SU-DHL-6 (cell line): ENCODE measurements around the gene LRRTM2.

ENCODE experiments used
- H2AFZ ChIP-seq: fragments of 200-600 bp; sonication (generic); 2 replicates; pipeline ENCODE4 v1.6.1; 2014; ENCODE audit warnings: low read depth, mild to moderate bottlenecking, moderate library complexity, mixed read lengths, antibody characterized with exemption, low read length; ENCODE audit not compliant: severe bottlenecking
- H3F3A ChIP-seq: fragments of 200-600 bp; shearing (Covaris generic); 2 replicates; pipeline ENCODE4 v1.6.0; 2016; ENCODE audit warnings: antibody characterized with exemption, mild to moderate bottlenecking; ENCODE audit not compliant: insufficient read depth
- H3K27ac ChIP-seq: fragments of 200-600 bp; sonication (generic); 2 replicates; pipeline ENCODE4 v1.5.1; 2016; ENCODE audit warnings: low read depth, mild to moderate bottlenecking, low read length, moderate library complexity, mixed read lengths
- H3K27me3 ChIP-seq: fragments of 200-600 bp; sonication (generic), shearing (Covaris generic); 2 replicates; pipeline ENCODE4 v1.6.0; 2014; ENCODE audit warnings: mild to moderate bottlenecking, low read length
- H3K36me3 ChIP-seq: fragments of 200-600 bp; sonication (generic); 2 replicates; pipeline ENCODE4 v1.6.1; 2014; ENCODE audit warnings: mild to moderate bottlenecking, low read length, mixed read lengths
- H3K4me2 ChIP-seq: fragments of 300-600, 200-600 bp; shearing (Covaris generic), sonication (generic); 2 replicates; pipeline ENCODE4 v1.6.0; 2014; ENCODE audit warnings: low read length, low read depth, mild to moderate bottlenecking; ENCODE audit not compliant: poor library complexity, severe bottlenecking
- H3K4me3 ChIP-seq: fragments of 200-600 bp; sonication (generic); 2 replicates; pipeline ENCODE4 v1.5.1; 2014; ENCODE audit warnings: antibody characterized with exemption, low read length, mild to moderate bottlenecking, mixed read lengths; ENCODE audit not compliant: insufficient read depth, poor library complexity, severe bottlenecking
- H3K79me2 ChIP-seq: fragments of 200-600 bp; sonication (generic); 2 replicates; pipeline ENCODE4 v1.6.1; 2014; ENCODE audit warnings: mild to moderate bottlenecking, low read length, moderate library complexity; ENCODE audit not compliant: insufficient read depth
- H3K9ac ChIP-seq: fragments of 200-600 bp; sonication (generic); 2 replicates; pipeline ENCODE4 v1.7.0; 2014; ENCODE audit warnings: mild to moderate bottlenecking, low read length
- H3K9me2 ChIP-seq: fragments of 200-600 bp; sonication (generic); replicated peaks from 2 replicates; pipeline ENCODE4 v1.6.1; 2014; ENCODE audit warnings: low read length; ENCODE audit not compliant: insufficient read depth
- H3K9me3 ChIP-seq: fragments of 200-600 bp; sonication (generic); 2 replicates; pipeline ENCODE4 v1.6.1; 2014; ENCODE audit warnings: low read length, mixed read lengths; ENCODE audit not compliant: insufficient read depth
- H4K20me1 ChIP-seq: fragments of 200-600 bp; sonication (generic); 2 replicates; pipeline ENCODE4 v1.6.1; 2014; ENCODE audit warnings: low read depth, mild to moderate bottlenecking, antibody characterized with exemption, low read length, moderate library complexity, mixed read lengths
- EZH2phosphoT487 ChIP-seq: fragments of 200-600 bp; sonication (generic), shearing (Covaris generic); conservative IDR thresholded peaks from 2 replicates; pipeline ENCODE4 v1.6.1; 2018; ENCODE audit warnings: mild to moderate bottlenecking, antibody characterized with exemption, low read length, moderate library complexity, mixed read lengths
- TF ChIP-seq, protein P1 (sequence below): fragments of 200-600 bp; sonication (generic); IDR thresholded peaks from one replicate; pipeline ENCODE4 v1.5.1; 2017; ENCODE audit warnings: antibody characterized with exemption, mild to moderate bottlenecking, low read length, moderate library complexity; ENCODE audit not compliant: insufficient read depth, poor library complexity, severe bottlenecking

Gene LRRTM2

DNA sequence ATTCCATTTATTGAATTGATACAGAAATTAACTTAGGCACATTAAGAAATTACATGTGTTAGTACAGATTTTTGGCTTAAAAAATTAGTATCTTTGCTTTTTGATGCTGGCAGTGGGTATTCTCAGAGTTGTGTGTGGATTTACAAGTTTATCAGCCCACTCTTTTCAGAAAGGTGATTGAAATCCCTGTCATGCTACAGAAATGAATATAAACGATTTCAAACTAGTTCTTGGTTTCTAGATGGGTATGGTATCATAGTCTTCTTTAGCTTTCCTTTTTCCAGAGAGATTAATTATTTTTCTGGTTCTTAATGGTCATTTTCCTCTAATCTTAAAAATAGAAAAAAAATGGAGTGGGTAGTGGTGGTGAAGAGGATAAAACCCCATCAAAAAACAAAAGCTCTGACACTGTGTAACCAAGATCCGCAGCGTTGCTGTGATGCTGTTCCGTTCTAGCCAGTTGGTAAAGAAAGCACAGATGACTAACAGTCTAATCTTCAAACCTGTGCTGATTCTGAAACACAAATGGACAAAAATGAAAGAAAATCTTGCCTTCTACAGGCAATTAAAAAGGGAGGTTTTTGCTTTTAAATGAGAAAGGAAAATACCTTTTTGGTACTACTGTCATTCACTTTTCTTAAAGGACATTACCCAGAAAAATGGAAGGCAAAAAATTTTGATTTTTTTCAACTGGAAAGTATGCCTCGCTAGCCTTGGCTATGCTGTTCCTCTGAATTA, 5.2 kb downstream of the LRRTM2 start:
- no peaks in the 10 kb centered on the region for H4K20me1 ChIP-seq
- no peaks in the 10 kb centered on the region for H3K36me3 ChIP-seq
- H2AFZ ChIP-seq = no peak overlapping the region
- H3K9me2 ChIP-seq = no peaks in the 10 kb centered on the region
- no peaks in the 10 kb centered on the region for H3K9me3 ChIP-seq
- H3K9ac ChIP-seq = no peak overlapping the region
- no peaks in the 10 kb centered on the region for H3F3A ChIP-seq
- no peak for TF ChIP-seq EZH2phosphoT487
- TF ChIP-seq, protein P1, sequence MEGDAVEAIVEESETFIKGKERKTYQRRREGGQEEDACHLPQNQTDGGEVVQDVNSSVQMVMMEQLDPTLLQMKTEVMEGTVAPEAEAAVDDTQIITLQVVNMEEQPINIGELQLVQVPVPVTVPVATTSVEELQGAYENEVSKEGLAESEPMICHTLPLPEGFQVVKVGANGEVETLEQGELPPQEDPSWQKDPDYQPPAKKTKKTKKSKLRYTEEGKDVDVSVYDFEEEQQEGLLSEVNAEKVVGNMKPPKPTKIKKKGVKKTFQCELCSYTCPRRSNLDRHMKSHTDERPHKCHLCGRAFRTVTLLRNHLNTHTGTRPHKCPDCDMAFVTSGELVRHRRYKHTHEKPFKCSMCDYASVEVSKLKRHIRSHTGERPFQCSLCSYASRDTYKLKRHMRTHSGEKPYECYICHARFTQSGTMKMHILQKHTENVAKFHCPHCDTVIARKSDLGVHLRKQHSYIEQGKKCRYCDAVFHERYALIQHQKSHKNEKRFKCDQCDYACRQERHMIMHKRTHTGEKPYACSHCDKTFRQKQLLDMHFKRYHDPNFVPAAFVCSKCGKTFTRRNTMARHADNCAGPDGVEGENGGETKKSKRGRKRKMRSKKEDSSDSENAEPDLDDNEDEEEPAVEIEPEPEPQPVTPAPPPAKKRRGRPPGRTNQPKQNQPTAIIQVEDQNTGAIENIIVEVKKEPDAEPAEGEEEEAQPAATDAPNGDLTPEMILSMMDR = no peak
- no peaks in the 10 kb centered on the region for H3K27me3 ChIP-seq
- H3K4me3 ChIP-seq = no peak overlapping the region
- H3K4me2 ChIP-seq = no peak overlapping the region
- no peaks in the 10 kb centered on the region for H3K79me2 ChIP-seq
- no peak overlapping the region for H3K27ac ChIP-seq

DNA sequence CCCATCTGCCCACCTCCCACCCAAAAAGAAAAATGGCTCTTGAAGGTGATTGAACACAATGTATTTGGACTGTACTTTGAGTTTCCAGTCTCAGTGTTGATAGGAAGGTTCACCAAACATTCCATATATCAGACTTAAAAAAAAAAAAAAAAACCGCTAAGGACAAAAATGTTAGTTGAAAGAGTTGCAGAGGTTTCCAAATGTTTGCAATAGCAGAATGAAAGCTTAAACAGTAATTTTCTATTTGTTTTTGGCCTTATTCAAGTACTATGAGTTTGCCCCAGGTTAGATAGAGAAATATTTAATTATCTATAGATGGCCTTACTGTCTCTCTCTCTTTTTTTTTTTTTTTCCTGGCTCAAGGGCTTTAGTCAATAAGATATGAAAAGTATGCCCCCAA, 6.1 kb downstream of the LRRTM2 start:
- Histone ChIP-seq H3K9me2 (no peaks in the 10 kb centered on the region), H3K79me2 (no peaks in the 10 kb centered on the region)

DNA sequence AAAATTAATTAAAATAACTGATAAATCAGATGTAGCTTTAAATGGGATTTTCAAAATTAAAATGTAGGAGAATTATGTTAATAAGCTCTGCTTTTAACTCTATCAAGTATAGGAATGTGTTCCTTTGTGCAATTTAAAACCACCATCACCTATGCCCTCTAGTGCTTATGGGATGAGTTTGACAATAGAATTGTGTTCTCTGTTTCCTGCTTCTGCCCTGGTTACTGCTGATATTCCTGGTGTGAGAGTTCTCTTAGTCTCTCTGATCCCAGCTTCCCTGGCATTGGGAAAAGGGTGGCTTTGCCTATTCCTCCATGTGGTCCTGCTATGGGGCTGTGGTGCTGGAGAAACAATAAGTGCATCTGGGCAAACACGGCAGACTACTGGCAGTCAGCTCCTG, 8.1 kb downstream of the LRRTM2 start:
- H2AFZ ChIP-seq = no peak overlapping the region
- H3K4me3 ChIP-seq = no peak overlapping the region
- no peaks in the 10 kb centered on the region for H3K36me3 ChIP-seq
- peaks cover 6% of the 10 kb centered on the region; the same call in 1 of the 2 replicates for H3K9me3 ChIP-seq
- H3K27ac ChIP-seq = no peak overlapping the region
- H3K27me3 ChIP-seq = no peaks in the 10 kb centered on the region
- H3K4me2 ChIP-seq = no peak overlapping the region
- H3K9me2 ChIP-seq = no peaks in the 10 kb centered on the region
- no peak overlapping the region for H3K9ac ChIP-seq
- TF ChIP-seq, protein P1 = no peak
- no peak for TF ChIP-seq EZH2phosphoT487
- no peaks in the 10 kb centered on the region for H4K20me1 ChIP-seq
- H3F3A ChIP-seq = no peaks in the 10 kb centered on the region
- no peaks in the 10 kb centered on the region for H3K79me2 ChIP-seq

More for the DNA sequence above, 6.1 kb downstream of the LRRTM2 start:
- Histone ChIP-seq H3K27ac (no peak overlapping the region), H3K4me2 (no peak overlapping the region), H3K9me3 (0 out of 2 replicates have a peak, but pooled peaks cover under 1% of the 10 kb centered on the region), H3K36me3 (no peaks in the 10 kb centered on the region), H3K9ac (no peak overlapping the region), H4K20me1 (no peaks in the 10 kb centered on the region), H3K4me3 (no peak overlapping the region), H3K27me3 (no peaks in the 10 kb centered on the region), H2AFZ (no peak overlapping the region), H3F3A (no peaks in the 10 kb centered on the region)
- TF ChIP-seq EZH2phosphoT487 = no peak
- TF ChIP-seq, protein P1 = no peak
